CD14-positive monocyte (primary cell): ENCODE results near the gene TOM1L2. TPM values are rescaled to one million over a fixed set of nuclear protein-coding genes. Genes with fewer than 3 reads are reported as not detected.
A peak's percentile ranks its signal among the peaks of the same experiment; 100 is the strongest.

Experiments
- DNase-seq, 3 donors: peaks; one replicate each; pipeline ENCODE4 v3.0.0-alpha.2; 2011 to 2022
- H2AFZ ChIP-seq: 2 replicates; pipeline ENCODE4 v1.6.0; 2012; ENCODE audit warnings: mild to moderate bottlenecking, low read depth, low read length, inconsistent platforms; ENCODE audit not compliant: insufficient read depth, poor library complexity, severe bottlenecking
- H3K27ac ChIP-seq, 2 donors: 1 replicate in 1 of 2; 2 replicates in 1 of 2; pipeline ENCODE4 v1.5.1; 2012 to 2013; ENCODE audit warnings: low read length in 2 of 2, control low read depth in 1 of 2, inconsistent platforms in 1 of 2, low read depth in 1 of 2, mild to moderate bottlenecking in 1 of 2
- H3K27me3 ChIP-seq, 2 donors: one replicate each; pipeline versions ENCODE4 v1.6.0 to v1.6.1; 2011 to 2013; ENCODE audit warnings: low read length in 2 of 2; ENCODE audit not compliant: control insufficient read depth in 2 of 2, insufficient read depth in 2 of 2
- H3K36me3 ChIP-seq, 2 donors: replicated peaks in 1 of 2; 1 replicate in 1 of 2; 2 replicates in 1 of 2; pipeline versions ENCODE4 v1.5.1 to v1.6.1; 2012 to 2013; ENCODE audit warnings: low read length in 2 of 2, control low read depth in 1 of 2, inconsistent platforms in 1 of 2, mild to moderate bottlenecking in 1 of 2; ENCODE audit not compliant: insufficient read depth in 2 of 2, control insufficient read depth in 1 of 2
- H3K4me1 ChIP-seq, 2 donors: 1 replicate in 1 of 2; 2 replicates in 1 of 2; pipeline versions ENCODE4 v1.5.1 to v1.6.1; 2012 to 2013; ENCODE audit warnings: low read length in 2 of 2, control low read depth in 1 of 2, inconsistent platforms in 1 of 2, mild to moderate bottlenecking in 1 of 2, moderate library complexity in 1 of 2; ENCODE audit not compliant: insufficient read depth in 2 of 2, control insufficient read depth in 1 of 2
- H3K4me2 ChIP-seq: replicated peaks from 2 replicates; pipeline ENCODE3; 2012; ENCODE audit warnings: low read length, moderate library complexity, mild to moderate bottlenecking; ENCODE audit not compliant: poor library complexity, severe bottlenecking; ENCODE audit errors: extremely low read depth
- H3K4me3 ChIP-seq, 3 experiments: fragments of 200-600 bp in 1 of 3; sonication (generic) in 1 of 3; replicated peaks in 1 of 3; 1 replicate in 2 of 3; 2 replicates in 1 of 3; pipeline ENCODE4 v1.5.1; 2011 to 2013; ENCODE audit warnings: low read length in 3 of 3, mild to moderate bottlenecking in 3 of 3, control low read depth in 2 of 3, low read depth in 2 of 3, inconsistent platforms in 1 of 3, moderate library complexity in 1 of 3
- H3K79me2 ChIP-seq: 2 replicates; pipeline ENCODE4 v1.6.0; 2012; ENCODE audit warnings: mild to moderate bottlenecking, control low read depth, inconsistent platforms, low read length, moderate library complexity; ENCODE audit not compliant: insufficient read depth
- H3K9ac ChIP-seq: 2 replicates; pipeline ENCODE4 v1.6.0; 2017; ENCODE audit warnings: low read length, mild to moderate bottlenecking; ENCODE audit not compliant: insufficient read depth, poor library complexity, severe bottlenecking
- H3K9me3 ChIP-seq, 2 donors: replicated peaks in 1 of 2; 1 replicate in 1 of 2; 2 replicates in 1 of 2; pipeline versions ENCODE4 v1.5.1 to v1.6.1; 2012 to 2013; ENCODE audit warnings: low read length in 2 of 2, control low read depth in 1 of 2; ENCODE audit not compliant: control insufficient read depth in 1 of 2, insufficient read depth in 1 of 2
- H4K20me1 ChIP-seq: 2 replicates; pipeline ENCODE4 v1.6.0; 2012; ENCODE audit warnings: mild to moderate bottlenecking, low read length, control low read depth, moderate library complexity; ENCODE audit not compliant: insufficient read depth
- H3K27ac Mint-ChIP-seq, 7 donors: one replicate each; pipeline ENCODE4 v1.8.0; 2020; ENCODE audit warnings: mild to moderate bottlenecking in 7 of 7, mixed read lengths in 7 of 7, moderate library complexity in 6 of 7, inconsistent platforms in 2 of 7
- H3K27me3 Mint-ChIP-seq, 3 donors: one replicate each; pipeline ENCODE4 v1.8.0; 2021 to 2022; ENCODE audit warnings: low read depth in 3 of 3, mild to moderate bottlenecking in 3 of 3, mixed read lengths in 3 of 3, moderate library complexity in 3 of 3, inconsistent platforms in 1 of 3
- H3K36me3 Mint-ChIP-seq, 2 donors: one replicate each; pipeline ENCODE4 v1.8.0; 2020; ENCODE audit warnings: mixed read lengths in 2 of 2, inconsistent platforms in 1 of 2, mild to moderate bottlenecking in 1 of 2
- H3K4me1 Mint-ChIP-seq: one replicate; pipeline ENCODE4 v1.8.0; 2020; ENCODE audit warnings: mild to moderate bottlenecking, mixed read lengths
- H3K4me3 Mint-ChIP-seq, 2 donors: one replicate each; pipeline ENCODE4 v1.8.0; 2020; ENCODE audit warnings: mild to moderate bottlenecking in 2 of 2, mixed read lengths in 2 of 2, moderate library complexity in 1 of 2
- H3K9me3 Mint-ChIP-seq, 7 donors: one replicate each; pipeline ENCODE4 v1.8.0; 2020 to 2022; ENCODE audit warnings: mixed read lengths in 7 of 7, mild to moderate bottlenecking in 6 of 7, moderate library complexity in 6 of 7, inconsistent platforms in 2 of 7
- CTCF ChIP-seq: fragments of 200-600 bp; IDR thresholded peaks from one replicate; pipeline ENCODE4 v1.8.0; 2022; ENCODE audit warnings: antibody characterized with exemption, mild to moderate bottlenecking
- WGBS: methylation state at CpG from one replicate; pipeline ENCODE4 v1.1.5; 2013; ENCODE audit warnings: missing lambda C conversion rate; ENCODE audit not compliant: insufficient coverage; 5-methylcytosine and 5-hydroxymethylcytosine counted together
- intact Hi-C, 2 donors: fragments of 100-400 bp; cut with micrococcal nuclease; formaldehyde crosslinking; loops; one replicate each; pipeline versions ENCODE4 v1.15.0 to v1.15.1; 2023
- polyA plus RNA-seq, 3 donors: library from polyadenylated mRNA; depleted of rRNA in 1 of 3; unstranded in 2 of 3; stranded (reverse) in 1 of 3; fragments of 300-500 nt in 2 of 3; fragments of >200 nt in 1 of 3; fragmentation: Illumina TruSeq in 2 of 3; gene quantifications; 1 replicate in 2 of 3; 2 replicates in 1 of 3; pipeline ENCODE4 v1.2.3, GENCODE V29; 2012 to 2021

TOM1L2 gene
- polyA plus RNA-seq, 3 donors, result 1.7 to 28.2 (median 2.8) TPM

DNA sequence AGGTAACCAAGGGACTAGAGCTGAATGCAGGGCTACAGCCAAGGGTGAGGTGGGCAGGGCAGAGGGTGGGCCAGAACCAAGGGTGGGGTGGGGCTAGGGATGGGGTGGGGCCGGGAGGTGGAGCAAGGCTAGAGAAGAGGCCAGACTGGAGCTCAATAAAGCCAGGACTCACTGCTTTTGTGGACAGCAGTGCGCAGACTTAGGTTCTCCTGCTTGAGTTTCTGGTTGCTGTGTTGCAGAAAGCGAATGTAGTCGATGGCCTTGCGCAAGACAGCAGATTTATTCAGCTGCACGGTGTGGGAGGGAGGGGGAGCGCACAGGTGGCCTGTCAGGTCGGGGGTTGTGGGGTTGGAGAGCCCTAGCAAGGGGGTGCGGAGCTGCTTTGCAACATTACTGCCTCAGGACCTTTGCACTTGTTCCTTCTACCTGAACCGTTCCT lies 154.1 kb downstream of the TOM1L2 start:
- Mint-ChIP-seq H3K4me3 (no peak overlapping the region), H3K36me3 (peaks cover 59 to 80% of the 10 kb centered on the region in 2 donors), H3K27ac (peak overlapping the region in 5 of 7 donors; percentile 49 to 73 (median 62)), H3K4me1 (peaks cover 42% of the 10 kb centered on the region), H3K27me3 (peaks cover 2 to 12% (median 3%) of the 10 kb centered on the region in 3 donors), H3K9me3 (peaks cover 0 to 2% (median 0%) of the 10 kb centered on the region in 7 donors)
- Histone ChIP-seq H3K4me1 (peaks cover 30 to 31% of the 10 kb centered on the region in 2 donors), H3K27me3 (no peaks in the 10 kb centered on the region), H3K4me3 (no peak overlapping the region), H3K79me2 (peaks cover 11% of the 10 kb centered on the region), H3K36me3 (peaks cover 49 to 58% of the 10 kb centered on the region in 2 donors), H3K4me2 (no peak overlapping the region), H3K9ac (no peak overlapping the region), H3K27ac (no peak overlapping the region), H4K20me1 (peaks cover 55% of the 10 kb centered on the region), H2AFZ (no peak overlapping the region), H3K9me3 (no peaks in the 10 kb centered on the region)
- TF ChIP-seq CTCF, result no peak
- intact Hi-C loops, result loop anchor here (2.0 to 10.0 kb wide), 2 partner anchors 21 to 207 kb away; no protein-coding TSS in a partner anchor
- DNase-seq, result no peak
- 71% methylated on average over 6 of the region's 10 CpGs for WGBS

DNA sequence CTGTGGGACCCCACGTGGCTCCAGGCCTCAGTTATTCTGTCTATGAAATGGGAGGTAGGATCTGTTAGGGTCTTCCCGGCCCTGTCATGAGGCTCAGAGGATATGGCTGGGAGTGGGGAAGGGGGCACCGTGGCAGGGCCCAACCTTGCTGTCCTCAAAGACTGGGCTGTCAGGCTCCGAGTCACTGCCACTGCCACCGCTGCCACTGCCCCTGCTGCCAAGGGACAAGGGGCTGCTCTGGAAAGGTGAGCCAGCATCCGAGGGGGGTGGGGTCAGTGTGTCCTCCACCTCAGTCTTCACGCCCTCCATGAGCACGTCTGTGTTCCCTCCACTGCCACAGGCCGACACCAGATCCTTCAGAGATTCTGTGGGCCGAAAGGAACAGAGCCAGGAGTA lies 154.7 kb downstream of the TOM1L2 start:
- peaks cover 49% of the 10 kb centered on the region for H4K20me1 ChIP-seq
- peaks cover 59 to 82% of the 10 kb centered on the region in 2 donors for H3K36me3 Mint-ChIP-seq
- TF ChIP-seq CTCF, result no peak
- no peak overlapping the region for H2AFZ ChIP-seq
- WGBS, result 96% methylated on average over 8 of the region's 10 CpGs
- H3K27me3 ChIP-seq, result no peaks in the 10 kb centered on the region
- peaks cover 25 to 26% of the 10 kb centered on the region in 2 donors for H3K4me1 ChIP-seq
- intact Hi-C loops, result loop anchor here in 1 of 2 donors (10.0 kb wide), 1 partner anchor 207 kb away; no protein-coding TSS in a partner anchor
- H3K4me3 ChIP-seq, result no peak overlapping the region
- peaks cover 8% of the 10 kb centered on the region for H3K79me2 ChIP-seq
- no peak overlapping the region for H3K4me3 Mint-ChIP-seq
- H3K27ac Mint-ChIP-seq, result peak overlapping the region in 2 of 7 donors; percentile 25 to 63
- no peak overlapping the region for H3K27ac ChIP-seq
- no peak for DNase-seq
- H3K9ac ChIP-seq, result no peak overlapping the region
- H3K36me3 ChIP-seq, result peaks cover 51 to 64% of the 10 kb centered on the region in 2 donors
- peaks cover 0 to 2% (median 0%) of the 10 kb centered on the region in 7 donors for H3K9me3 Mint-ChIP-seq
- H3K4me2 ChIP-seq, result no peak overlapping the region
- H3K27me3 Mint-ChIP-seq, result peaks cover 2 to 9% (median 3%) of the 10 kb centered on the region in 3 donors
- peaks cover 36% of the 10 kb centered on the region for H3K4me1 Mint-ChIP-seq
- H3K9me3 ChIP-seq, result no peaks in the 10 kb centered on the region
